CD14-positive monocyte (primary cell): ENCODE data around the gene CCDC15. TPM values are rescaled to one million over a fixed set of nuclear protein-coding genes. Genes with fewer than 3 reads are reported as not detected.

ENCODE experiments used
- DNase-seq, 3 donors: peaks; one replicate each; pipeline ENCODE4 v3.0.0-alpha.2; 2011 to 2022
- H2AFZ ChIP-seq: 2 replicates; pipeline ENCODE4 v1.6.0; 2012; ENCODE audit warnings: mild to moderate bottlenecking, low read depth, low read length, inconsistent platforms; ENCODE audit not compliant: insufficient read depth, poor library complexity, severe bottlenecking
- H3K27ac ChIP-seq, 2 donors: 1 replicate in 1 of 2; 2 replicates in 1 of 2; pipeline ENCODE4 v1.5.1; 2012 to 2013; ENCODE audit warnings: low read length in 2 of 2, control low read depth in 1 of 2, inconsistent platforms in 1 of 2, low read depth in 1 of 2, mild to moderate bottlenecking in 1 of 2
- H3K27me3 ChIP-seq, 2 donors: one replicate each; pipeline versions ENCODE4 v1.6.0 to v1.6.1; 2011 to 2013; ENCODE audit warnings: low read length in 2 of 2; ENCODE audit not compliant: control insufficient read depth in 2 of 2, insufficient read depth in 2 of 2
- H3K36me3 ChIP-seq, 2 donors: replicated peaks in 1 of 2; 1 replicate in 1 of 2; 2 replicates in 1 of 2; pipeline versions ENCODE4 v1.5.1 to v1.6.1; 2012 to 2013; ENCODE audit warnings: low read length in 2 of 2, control low read depth in 1 of 2, inconsistent platforms in 1 of 2, mild to moderate bottlenecking in 1 of 2; ENCODE audit not compliant: insufficient read depth in 2 of 2, control insufficient read depth in 1 of 2
- H3K4me1 ChIP-seq, 2 donors: 1 replicate in 1 of 2; 2 replicates in 1 of 2; pipeline versions ENCODE4 v1.5.1 to v1.6.1; 2012 to 2013; ENCODE audit warnings: low read length in 2 of 2, control low read depth in 1 of 2, inconsistent platforms in 1 of 2, mild to moderate bottlenecking in 1 of 2, moderate library complexity in 1 of 2; ENCODE audit not compliant: insufficient read depth in 2 of 2, control insufficient read depth in 1 of 2
- H3K4me2 ChIP-seq: replicated peaks from 2 replicates; pipeline ENCODE3; 2012; ENCODE audit warnings: low read length, moderate library complexity, mild to moderate bottlenecking; ENCODE audit not compliant: poor library complexity, severe bottlenecking; ENCODE audit errors: extremely low read depth
- H3K4me3 ChIP-seq, 3 experiments: fragments of 200-600 bp in 1 of 3; sonication (generic) in 1 of 3; replicated peaks in 1 of 3; 1 replicate in 2 of 3; 2 replicates in 1 of 3; pipeline ENCODE4 v1.5.1; 2011 to 2013; ENCODE audit warnings: low read length in 3 of 3, mild to moderate bottlenecking in 3 of 3, control low read depth in 2 of 3, low read depth in 2 of 3, inconsistent platforms in 1 of 3, moderate library complexity in 1 of 3
- H3K79me2 ChIP-seq: 2 replicates; pipeline ENCODE4 v1.6.0; 2012; ENCODE audit warnings: mild to moderate bottlenecking, control low read depth, inconsistent platforms, low read length, moderate library complexity; ENCODE audit not compliant: insufficient read depth
- H3K9ac ChIP-seq: 2 replicates; pipeline ENCODE4 v1.6.0; 2017; ENCODE audit warnings: low read length, mild to moderate bottlenecking; ENCODE audit not compliant: insufficient read depth, poor library complexity, severe bottlenecking
- H3K9me3 ChIP-seq, 2 donors: replicated peaks in 1 of 2; 1 replicate in 1 of 2; 2 replicates in 1 of 2; pipeline versions ENCODE4 v1.5.1 to v1.6.1; 2012 to 2013; ENCODE audit warnings: low read length in 2 of 2, control low read depth in 1 of 2; ENCODE audit not compliant: control insufficient read depth in 1 of 2, insufficient read depth in 1 of 2
- H4K20me1 ChIP-seq: 2 replicates; pipeline ENCODE4 v1.6.0; 2012; ENCODE audit warnings: mild to moderate bottlenecking, low read length, control low read depth, moderate library complexity; ENCODE audit not compliant: insufficient read depth
- H3K27ac Mint-ChIP-seq, 7 donors: one replicate each; pipeline ENCODE4 v1.8.0; 2020; ENCODE audit warnings: mild to moderate bottlenecking in 7 of 7, mixed read lengths in 7 of 7, moderate library complexity in 6 of 7, inconsistent platforms in 2 of 7
- H3K27me3 Mint-ChIP-seq, 3 donors: one replicate each; pipeline ENCODE4 v1.8.0; 2021 to 2022; ENCODE audit warnings: low read depth in 3 of 3, mild to moderate bottlenecking in 3 of 3, mixed read lengths in 3 of 3, moderate library complexity in 3 of 3, inconsistent platforms in 1 of 3
- H3K36me3 Mint-ChIP-seq, 2 donors: one replicate each; pipeline ENCODE4 v1.8.0; 2020; ENCODE audit warnings: mixed read lengths in 2 of 2, inconsistent platforms in 1 of 2, mild to moderate bottlenecking in 1 of 2
- H3K4me1 Mint-ChIP-seq: one replicate; pipeline ENCODE4 v1.8.0; 2020; ENCODE audit warnings: mild to moderate bottlenecking, mixed read lengths
- H3K4me3 Mint-ChIP-seq, 2 donors: one replicate each; pipeline ENCODE4 v1.8.0; 2020; ENCODE audit warnings: mild to moderate bottlenecking in 2 of 2, mixed read lengths in 2 of 2, moderate library complexity in 1 of 2
- H3K9me3 Mint-ChIP-seq, 7 donors: one replicate each; pipeline ENCODE4 v1.8.0; 2020 to 2022; ENCODE audit warnings: mixed read lengths in 7 of 7, mild to moderate bottlenecking in 6 of 7, moderate library complexity in 6 of 7, inconsistent platforms in 2 of 7
- CTCF ChIP-seq: fragments of 200-600 bp; IDR thresholded peaks from one replicate; pipeline ENCODE4 v1.8.0; 2022; ENCODE audit warnings: antibody characterized with exemption, mild to moderate bottlenecking
- WGBS: methylation state at CpG from one replicate; pipeline ENCODE4 v1.1.5; 2013; ENCODE audit warnings: missing lambda C conversion rate; ENCODE audit not compliant: insufficient coverage; 5-methylcytosine and 5-hydroxymethylcytosine counted together
- intact Hi-C, 2 donors: fragments of 100-400 bp; cut with micrococcal nuclease; formaldehyde crosslinking; loops; one replicate each; pipeline versions ENCODE4 v1.15.0 to v1.15.1; 2023
- polyA plus RNA-seq, 3 donors: library from polyadenylated mRNA; depleted of rRNA in 1 of 3; unstranded in 2 of 3; stranded (reverse) in 1 of 3; fragments of 300-500 nt in 2 of 3; fragments of >200 nt in 1 of 3; fragmentation: Illumina TruSeq in 2 of 3; gene quantifications; 1 replicate in 2 of 3; 2 replicates in 1 of 3; pipeline ENCODE4 v1.2.3, GENCODE V29; 2012 to 2021

The CCDC15 gene
- polyA plus RNA-seq, 3 donors, result 0.24 to 0.32 (median 0.28) TPM

DNA sequence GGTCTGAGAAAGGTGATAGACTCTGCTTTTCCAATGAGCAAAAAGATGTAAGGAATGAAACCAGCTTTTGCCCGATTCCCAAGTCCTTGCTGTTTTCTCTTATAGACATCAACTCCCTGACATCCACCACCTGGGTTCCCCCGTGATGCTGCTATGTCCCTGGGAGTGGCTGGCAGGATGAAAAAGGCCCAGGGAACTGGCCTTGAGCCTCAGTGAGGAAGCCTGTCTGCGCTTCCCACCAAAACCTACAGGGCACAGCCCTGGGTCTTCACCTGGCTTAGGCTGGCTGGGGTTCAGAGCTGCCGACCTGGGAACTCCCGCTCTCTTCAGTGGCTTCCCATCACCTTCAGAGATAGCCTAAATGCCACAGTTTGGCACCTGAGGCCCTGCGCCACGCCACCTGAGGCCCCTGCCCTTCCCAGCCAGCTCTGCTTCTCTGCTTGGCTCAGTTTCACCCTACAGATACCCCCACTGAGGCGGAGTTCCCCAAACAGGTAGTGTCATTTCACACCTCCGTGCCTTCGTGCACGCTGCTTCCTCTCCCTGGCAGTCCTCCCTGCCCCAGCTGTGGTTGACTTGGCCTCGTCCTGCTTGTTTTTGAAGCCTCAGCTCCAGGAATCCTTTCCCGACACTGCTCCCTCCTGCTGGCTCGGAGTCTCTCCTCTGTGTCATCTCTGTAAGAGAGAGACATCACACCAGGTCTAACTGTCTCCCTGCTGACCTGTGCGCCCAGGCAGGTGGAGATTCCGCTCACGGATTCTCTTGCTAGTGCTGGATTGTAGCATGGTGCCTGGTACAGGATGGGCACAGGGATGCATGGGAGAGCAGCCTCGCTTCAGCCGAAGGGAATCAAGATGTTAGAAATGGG lies 119.8 kb downstream of the CCDC15 start:
- no peak for DNase-seq
- intact Hi-C loops, result loop anchor here in 1 of 2 donors (5.0 kb wide), 1 partner anchor 38 kb away; the partner anchor contains the start of gene TMEM218
- no peak overlapping the region for H3K4me3 ChIP-seq
- WGBS, result 95% methylated on average over 16 of the region's 19 CpGs
- Mint-ChIP-seq H3K4me3 (no peak overlapping the region), H3K36me3 (peaks cover 55 to 76% of the 10 kb centered on the region in 2 donors), H3K9me3 (peaks cover 0 to 2% (median 0%) of the 10 kb centered on the region in 7 donors), H3K4me1 (peaks cover 81% of the 10 kb centered on the region), H3K27me3 (peaks cover 0 to 8% (median 5%) of the 10 kb centered on the region in 3 donors), H3K27ac (peak overlapping the region; percentile 63 to 100 (median 99))
- no peaks in the 10 kb centered on the region for H3K27me3 ChIP-seq
- H3K79me2 ChIP-seq, result peaks cover 41% of the 10 kb centered on the region
- no peaks in the 10 kb centered on the region for H3K9me3 ChIP-seq
- no peak for TF ChIP-seq CTCF
- H3K27ac ChIP-seq, result peak overlapping the region in 1 of 2 donors; percentile 99
- H2AFZ ChIP-seq, result no peak overlapping the region
- no peak overlapping the region for H3K9ac ChIP-seq
- peaks cover 20 to 38% of the 10 kb centered on the region in 2 donors for H3K36me3 ChIP-seq
- no peak overlapping the region for H3K4me2 ChIP-seq
- H3K4me1 ChIP-seq, result peaks cover 80 to 86% of the 10 kb centered on the region in 2 donors
- no peaks in the 10 kb centered on the region for H4K20me1 ChIP-seq

- H3K9ac ChIP-seq, result no peak overlapping the region
- DNase-seq, result no peak
- H3K27me3 ChIP-seq, result no peaks in the 10 kb centered on the region
- Mint-ChIP-seq H3K4me1 (peaks cover 81% of the 10 kb centered on the region), H3K27me3 (peaks cover 0 to 8% (median 5%) of the 10 kb centered on the region in 3 donors), H3K9me3 (peaks cover 0 to 2% (median 0%) of the 10 kb centered on the region in 7 donors), H3K36me3 (peaks cover 57 to 79% of the 10 kb centered on the region in 2 donors), H3K4me3 (no peak overlapping the region), H3K27ac (peak overlapping the region in 5 of 7 donors; percentile 66 to 99 (median 89))
- intact Hi-C loops, result loop anchor here in 1 of 2 donors (5.0 kb wide), 1 partner anchor 38 kb away; the partner anchor contains the start of gene TMEM218
- no peaks in the 10 kb centered on the region for H3K9me3 ChIP-seq
- WGBS, result 97% methylated on average over 10 of the region's 11 CpGs
- no peak for TF ChIP-seq CTCF
- H3K36me3 ChIP-seq, result peaks cover 21 to 46% of the 10 kb centered on the region in 2 donors
- no peak overlapping the region for H2AFZ ChIP-seq
- H3K4me1 ChIP-seq, result peaks cover 80 to 86% of the 10 kb centered on the region in 2 donors
- no peaks in the 10 kb centered on the region for H4K20me1 ChIP-seq
- peaks cover 33% of the 10 kb centered on the region for H3K79me2 ChIP-seq
- H3K4me3 ChIP-seq, result no peak overlapping the region
- no peak overlapping the region for H3K4me2 ChIP-seq
- H3K27ac ChIP-seq, result peak overlapping the region; percentile 18 to 50
Observed at GRCh38 chr11:125074511-125075241, 120.7 kb downstream of the CCDC15 start.
